GM21825 (cell line): Measurements from ENCODE around the gene FRMD6.
"Not testable (repeated sequence)": the region's sequence is repeated elsewhere in the genome, so short reads cannot be mapped to it uniquely, and the experiment has no call there.

Experiments
- ATAC-seq: cut with Tn5 transposase; IDR thresholded peaks from one replicate; pipeline ENCODE4 v1.9.1; 2021; ENCODE audit warnings: mild to moderate bottlenecking, moderate library complexity; ENCODE audit not compliant: unreplicated experiment

FRMD6 gene

GRCh38 chr14:51716610-51717009, 64.9 kb downstream of the FRMD6 start:
- no peak for ATAC-seq

- ATAC-seq: no peak
Observed at GRCh38 chr14:51717766-51718165, 66.1 kb downstream of the FRMD6 start.

GRCh38 chr14:51719955-51720354, 68.2 kb downstream of the FRMD6 start:
- ATAC-seq: no peak

DNA sequence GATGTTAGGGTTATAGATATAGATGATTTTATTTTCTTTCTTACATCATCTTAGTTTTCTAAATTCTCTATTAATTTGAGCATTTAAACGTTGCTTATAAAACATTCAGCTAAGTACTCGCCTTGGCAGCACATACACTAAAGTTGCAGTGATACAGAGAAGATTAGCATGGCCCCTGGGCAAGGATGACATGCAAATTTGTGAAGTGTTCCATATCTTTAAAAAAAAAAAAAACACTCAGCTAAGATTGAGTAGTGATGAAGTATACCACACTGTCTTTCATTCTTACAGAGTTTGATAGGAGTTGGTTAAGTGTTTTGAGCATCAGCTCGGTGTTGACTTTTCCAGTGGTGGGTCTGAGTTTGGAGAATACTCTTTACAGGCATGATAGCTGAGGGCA, 72.3 kb downstream of the FRMD6 start:
- ATAC-seq: no peak

GRCh38 chr14:51724650-51725049, 72.9 kb downstream of the FRMD6 start:
- ATAC-seq: no peak

DNA sequence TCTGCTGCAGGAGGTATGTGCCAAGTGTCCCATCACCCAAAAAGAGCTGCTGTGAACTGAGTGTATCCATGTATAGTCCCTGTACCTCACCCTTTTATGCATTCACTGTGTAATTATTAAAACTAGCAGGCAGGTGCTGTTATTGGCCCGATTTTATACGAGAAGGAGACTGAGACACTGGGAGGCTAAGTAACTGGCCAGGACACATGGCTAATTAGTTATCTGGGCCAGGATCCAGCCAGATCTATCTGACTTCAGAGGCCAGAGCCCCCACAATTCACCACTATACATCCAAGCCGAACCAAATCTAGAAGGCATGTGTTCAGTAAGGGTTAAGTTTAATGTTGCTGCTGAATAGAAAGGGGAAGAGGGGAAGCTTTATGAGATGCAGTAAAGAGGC, 73.4 kb downstream of the FRMD6 start:
- ATAC-seq: no peak

- ATAC-seq: no peak
Observed at GRCh38 chr14:51726166-51726899, 74.6 kb downstream of the FRMD6 start.

GRCh38 chr14:51727526-51727925, 75.8 kb downstream of the FRMD6 start:
- ATAC-seq: no peak

DNA sequence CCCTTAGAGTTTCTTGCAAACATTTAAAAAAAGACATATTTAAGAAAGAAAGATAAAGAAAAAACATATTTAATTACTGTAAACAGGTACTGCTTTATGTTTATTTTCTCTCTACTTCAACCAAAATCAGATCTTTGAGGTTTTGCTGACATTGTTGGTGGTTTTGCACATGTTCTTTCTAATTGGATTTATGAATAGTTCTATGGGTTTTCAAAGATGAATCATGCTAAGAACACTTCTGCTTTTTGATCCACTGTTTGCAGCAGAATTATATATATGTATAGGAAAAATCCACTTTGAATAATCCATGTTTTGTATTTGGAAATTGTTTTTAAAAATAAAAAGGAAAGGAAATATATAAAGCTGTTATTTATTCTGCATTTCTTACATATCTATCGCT, 78.4 kb downstream of the FRMD6 start:
- ATAC-seq: no peak

DNA sequence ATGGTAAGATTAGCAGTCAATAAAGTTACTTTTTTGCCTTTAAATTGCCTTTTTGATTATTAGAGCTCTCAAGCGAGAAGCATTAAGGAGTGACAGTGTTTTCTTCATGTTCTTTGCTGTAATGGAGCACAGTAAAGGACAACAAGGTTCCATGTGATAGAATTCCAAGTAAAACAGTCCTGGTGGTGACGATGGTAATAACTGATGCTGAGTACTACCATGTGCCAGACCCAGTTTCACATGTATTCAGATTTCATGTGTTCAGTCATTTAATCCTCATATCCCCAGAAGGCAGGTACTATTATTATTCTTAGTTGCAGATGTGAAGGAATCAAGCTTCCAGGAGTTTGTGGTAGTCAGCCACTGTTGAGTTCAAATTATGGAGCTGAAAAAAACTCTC, 79.0 kb downstream of the FRMD6 start:
- ATAC-seq: no peak

- ATAC-seq: no peak
Observed at GRCh38 chr14:51732494-51733112, 80.9 kb downstream of the FRMD6 start.

- no peak for ATAC-seq
Observed at GRCh38 chr14:51733147-51733546, 81.4 kb downstream of the FRMD6 start.

DNA sequence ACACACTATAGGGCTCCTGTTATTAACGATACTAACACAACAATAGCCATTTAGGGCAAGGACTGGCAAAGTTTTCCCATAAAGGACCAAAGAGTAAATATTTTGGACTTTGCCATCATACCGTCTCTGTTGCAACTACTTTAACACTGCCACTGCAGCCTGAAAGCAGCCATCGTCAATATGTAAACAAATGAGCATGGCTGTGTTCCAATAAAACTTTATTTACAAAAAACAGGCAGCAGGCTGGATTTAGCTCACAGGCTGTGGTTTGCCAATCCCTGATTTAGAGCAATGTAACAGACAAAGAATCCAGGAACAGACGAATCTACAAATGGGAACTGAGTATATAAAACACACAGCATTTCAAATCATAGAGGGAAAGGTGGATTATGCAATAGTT, 84.1 kb downstream of the FRMD6 start:
- ATAC-seq: no peak

DNA sequence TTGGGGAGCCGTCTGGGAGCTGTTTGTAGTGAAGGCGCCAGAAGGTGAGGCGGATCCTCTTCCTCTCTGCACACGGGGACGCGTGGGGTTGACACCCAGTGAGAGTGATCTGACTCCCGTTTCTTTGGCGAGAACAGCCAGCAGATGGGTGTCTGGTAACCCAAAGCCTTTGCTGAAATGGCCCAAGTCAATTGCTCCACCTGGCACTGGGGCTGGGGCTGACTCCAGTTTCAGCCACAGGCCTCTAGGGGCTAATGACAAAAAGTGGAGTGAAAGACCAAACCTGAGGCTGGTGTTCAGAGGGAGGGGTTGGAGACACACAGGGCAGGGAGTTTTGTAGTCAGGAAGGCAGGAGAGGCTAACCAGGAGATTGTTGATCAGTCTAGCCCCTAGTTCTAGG, 87.0 kb downstream of the FRMD6 start:
- peak; percentile 75 for ATAC-seq

GRCh38 chr14:51743588-51744000, 91.9 kb downstream of the FRMD6 start:
- ATAC-seq: no peak

- ATAC-seq: no peak
Observed at GRCh38 chr14:51744372-51745130, 92.8 kb downstream of the FRMD6 start.

DNA sequence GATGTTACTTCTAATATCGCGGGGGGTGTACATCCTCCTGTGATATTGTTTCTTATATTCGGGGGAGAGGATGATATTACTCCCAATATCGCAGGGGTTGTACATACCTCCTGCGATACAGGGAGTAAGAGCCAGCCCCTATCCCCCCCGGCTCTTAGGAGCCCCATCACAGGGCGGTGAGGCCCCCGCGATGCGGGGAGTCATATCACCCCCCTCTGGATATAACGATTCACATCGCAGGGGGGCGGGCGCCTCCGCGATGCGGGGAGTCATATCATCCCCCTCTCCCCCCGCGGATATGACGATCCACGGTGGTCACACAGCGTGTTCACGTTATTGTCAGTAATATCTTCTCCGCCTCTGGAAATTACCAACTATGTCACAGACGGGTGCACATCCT, 95.1 kb downstream of the FRMD6 start:
- ATAC-seq: not testable (repeated sequence)

- ATAC-seq: no peak
Observed at GRCh38 chr14:51750542-51750941, 98.8 kb downstream of the FRMD6 start.

DNA sequence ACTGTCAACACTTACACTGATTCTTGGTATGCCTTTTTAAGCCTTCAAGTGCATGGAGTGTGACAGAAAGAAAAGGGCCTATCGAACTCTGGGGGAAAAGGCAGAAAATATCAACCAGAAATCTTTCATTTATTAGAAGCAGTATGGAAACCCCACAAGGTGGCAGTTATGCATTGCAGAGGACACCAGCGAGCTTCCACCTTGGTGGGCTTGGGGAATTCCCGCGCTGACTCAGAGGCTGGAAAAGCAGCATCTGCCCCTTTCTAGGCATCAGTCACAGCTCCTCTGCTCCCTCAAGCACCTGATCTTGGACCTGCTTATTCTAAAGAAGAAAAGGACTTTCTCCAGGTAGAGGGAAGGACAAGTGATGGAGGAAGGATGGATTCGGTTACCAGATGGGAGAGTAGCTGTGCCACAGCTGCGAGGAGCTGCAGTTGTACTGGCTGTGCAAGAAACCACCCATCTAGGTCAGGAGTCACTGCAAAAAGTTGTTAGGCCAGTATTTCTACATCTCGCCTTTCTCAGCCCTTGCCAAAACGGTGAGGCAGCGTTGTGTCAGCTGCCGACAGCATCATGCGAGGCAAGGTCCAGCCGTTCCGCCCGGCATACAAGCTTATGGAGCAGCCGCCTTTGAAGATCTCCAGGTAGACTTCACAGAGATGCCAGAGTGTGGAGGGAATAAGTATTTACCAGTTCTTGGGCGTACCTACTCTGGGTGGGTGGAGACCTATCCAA, 100.1 kb downstream of the FRMD6 start:
- ATAC-seq: not testable (repeated sequence)

- ATAC-seq: not testable (repeated sequence)
Observed at GRCh38 chr14:51757756-51758155, 106.0 kb downstream of the FRMD6 start.

- no peak for ATAC-seq
Observed at GRCh38 chr14:51759950-51760349, 108.2 kb downstream of the FRMD6 start.
